Measurements from ENCODE around the gene TTI1.

GRCh38 chr20:37943033-37943432, 90.2 kb downstream of the TTI1 start:
- no peak for TF ChIP-seq POLR2A (IDR thresholded peaks at IDR 0.05)
- no peak for TF ChIP-seq CTCF (IDR thresholded peaks at IDR 0.05)

Measured in prostate gland (tissue), 2 donors.